ENCODE results near the gene EEIG2. TPM values are rescaled to one million over a fixed set of nuclear protein-coding genes. Genes with fewer than 3 reads are reported as not detected.

EEIG2 gene
- total and polyA plus RNA-seq, 2 donors (not counting 1 experiment from before 2014, with no cell fraction given), result 4.4 to 13.6 TPM

GRCh38 chr1:108511764-108512163 is 48.1 kb upstream of the EEIG2 start:
- ChIA-PET POLR2A (no interaction called here), CTCF (interaction anchor here (1.0 to 10.1 kb wide), 15 partner anchors 10 to 731 kb away, joined by 3 to 325 read pairs (median 5); partner anchors contain the start of genes EEIG2 and SLC25A24)
- TF ChIP-seq EZH2 (IDR thresholded peaks at IDR 0.05; ENCODE audit: borderline replicate concordance, insufficient read depth, low read depth, low read length, poor library complexity, severe bottlenecking) (no peak), CTCF (IDR thresholded peaks at IDR 0.05) (no peak)
- no peak overlapping the region for H3K27ac ChIP-seq (ENCODE audit: low read length in 2 of 2)
- peaks cover 0 to 6% (median 0%) of the 10 kb centered on the region in 4 experiments for H3K27me3 ChIP-seq (replicated peaks in 1 of 4; ENCODE audit: control extremely low read depth in 1 of 4, control insufficient read depth in 3 of 4, insufficient read depth in 4 of 4, low read length in 3 of 4)
- H3K4me3 Mint-ChIP-seq, result no peak overlapping the region
- intact Hi-C loops (cut with micrococcal nuclease), result loop anchor here (1.0 to 5.0 kb wide), 3 partner anchors 50 to 236 kb away; partner anchors contain the start of genes PRPF38B and STXBP3
- H4K20me1 ChIP-seq (ENCODE audit: control insufficient read depth, insufficient read depth, low read length, poor library complexity, severe bottlenecking), result no peaks in the 10 kb centered on the region
- no peak overlapping the region for H3K27ac Mint-ChIP-seq
- H3K4me1 Mint-ChIP-seq, result no peaks in the 10 kb centered on the region
- no peak for ATAC-seq (ENCODE audit: low read depth)
- H3K4me1 ChIP-seq (ENCODE audit: control insufficient read depth in 2 of 2, insufficient read depth in 2 of 2, low read length in 2 of 2), result no peaks in the 10 kb centered on the region
- H3K9ac ChIP-seq (ENCODE audit: low read length), result no peak overlapping the region
- DNase-seq, result no peak
- H3K9me3 ChIP-seq (ENCODE audit: control extremely low read depth in 1 of 3, control insufficient read depth in 2 of 3, insufficient read depth in 1 of 3, low read length in 2 of 3), result no peaks in the 10 kb centered on the region
- no peaks in the 10 kb centered on the region for H3K79me2 ChIP-seq (ENCODE audit: control insufficient read depth, insufficient read depth, low read length)
- no peaks in the 10 kb centered on the region for H3K9me3 Mint-ChIP-seq (ENCODE audit: insufficient read depth)
- no peak overlapping the region for H2AFZ ChIP-seq (ENCODE audit: insufficient read depth, low read depth, low read length, poor library complexity, severe bottlenecking)
- no CpG with 5 or more reads among the region's 3 CpGs for WGBS (ENCODE audit: insufficient coverage)
- H3K27me3 Mint-ChIP-seq, result peaks cover 8% of the 10 kb centered on the region
- H3K36me3 ChIP-seq (replicated peaks in 1 of 2; ENCODE audit: control extremely low read depth in 1 of 2, control insufficient read depth in 1 of 2, extremely low read depth in 1 of 2, insufficient read depth in 2 of 2, low read length in 1 of 2), result no peaks in the 10 kb centered on the region
- no peak overlapping the region for H3K4me3 ChIP-seq (ENCODE audit: control extremely low read depth in 1 of 5, extremely low read depth in 1 of 5, insufficient read depth in 1 of 5, low read depth in 2 of 5, low read length in 4 of 5)
- H3K4me2 ChIP-seq (replicated peaks; ENCODE audit: low read depth, low read length, poor library complexity, severe bottlenecking), result no peak overlapping the region

GRCh38 chr1:108512239-108513043 is 47.5 kb upstream of the EEIG2 start:
- Mint-ChIP-seq H3K27ac (no peak overlapping the region), H3K27me3 (peaks cover 8% of the 10 kb centered on the region), H3K4me3 (no peak overlapping the region), H3K4me1 (no peaks in the 10 kb centered on the region), H3K9me3 (ENCODE audit: insufficient read depth) (no peaks in the 10 kb centered on the region)
- Histone ChIP-seq H3K27ac (ENCODE audit: low read length in 2 of 2) (no peak overlapping the region), H3K4me2 (replicated peaks; ENCODE audit: low read depth, low read length, poor library complexity, severe bottlenecking) (no peak overlapping the region), H3K4me1 (ENCODE audit: control insufficient read depth in 2 of 2, insufficient read depth in 2 of 2, low read length in 2 of 2) (no peaks in the 10 kb centered on the region), H3K36me3 (replicated peaks in 1 of 2; ENCODE audit: control extremely low read depth in 1 of 2, control insufficient read depth in 1 of 2, extremely low read depth in 1 of 2, insufficient read depth in 2 of 2, low read length in 1 of 2) (no peaks in the 10 kb centered on the region), H3K9me3 (ENCODE audit: control extremely low read depth in 1 of 3, control insufficient read depth in 2 of 3, insufficient read depth in 1 of 3, low read length in 2 of 3) (no peaks in the 10 kb centered on the region), H2AFZ (ENCODE audit: insufficient read depth, low read depth, low read length, poor library complexity, severe bottlenecking) (no peak overlapping the region), H3K27me3 (replicated peaks in 1 of 4; ENCODE audit: control extremely low read depth in 1 of 4, control insufficient read depth in 3 of 4, insufficient read depth in 4 of 4, low read length in 3 of 4) (peaks cover 0 to 6% (median 0%) of the 10 kb centered on the region in 4 experiments), H3K4me3 (ENCODE audit: control extremely low read depth in 1 of 5, extremely low read depth in 1 of 5, insufficient read depth in 1 of 5, low read depth in 2 of 5, low read length in 4 of 5) (no peak overlapping the region), H4K20me1 (ENCODE audit: control insufficient read depth, insufficient read depth, low read length, poor library complexity, severe bottlenecking) (no peaks in the 10 kb centered on the region), H3K79me2 (ENCODE audit: control insufficient read depth, insufficient read depth, low read length) (no peaks in the 10 kb centered on the region), H3K9ac (ENCODE audit: low read length) (no peak overlapping the region)
- peak; percentile 68 for DNase-seq
- TF ChIP-seq EZH2 (IDR thresholded peaks at IDR 0.05; ENCODE audit: borderline replicate concordance, insufficient read depth, low read depth, low read length, poor library complexity, severe bottlenecking) (no peak), CTCF (IDR thresholded peaks at IDR 0.05) (peak; percentile 97)
- POLR2A ChIA-PET, result no interaction called here
- CTCF ChIA-PET, result interaction anchor here (0.7 to 10.1 kb wide), 22 partner anchors 10 to 730 kb away, joined by 3 to 325 read pairs (median 4); partner anchors contain the start of genes EEIG2, HENMT1 and SLC25A24
- ATAC-seq (ENCODE audit: low read depth), result peak; percentile 65
- intact Hi-C loops (cut with micrococcal nuclease), result loop anchor here (1.0 to 5.0 kb wide), 3 partner anchors 49 to 235 kb away; partner anchors contain the start of genes PRPF38B and STXBP3
- WGBS (ENCODE audit: insufficient coverage), result no CpG with 5 or more reads among the region's 6 CpGs
